K562 (cell line): ENCODE data around the gene VPS13D. TPM values are rescaled to one million over a fixed set of nuclear protein-coding genes. Genes with fewer than 3 reads are reported as not detected.

Source experiments
- BHLHE40 ChIP-seq: IDR thresholded peaks from 2 replicates; pipeline ENCODE4 v1.6.1; 2011; ENCODE audit warnings: low read length, improper control_type of control experiment
- ESRRB ChIP-seq: fragments of 250-450 bp; sonication (Bioruptor Pico); IDR thresholded peaks from 2 replicates; pipeline ENCODE4 v1.5.0; 2020; ENCODE audit warnings: mild to moderate bottlenecking, moderate library complexity, borderline replicate concordance
- HINFP ChIP-seq: fragments of 450-650 bp; conservative IDR thresholded peaks from 2 replicates; pipeline ENCODE4 v1.6.1; 2016; ENCODE audit warnings: missing genetic modification characterization, low read depth, mild to moderate bottlenecking, control low read depth, missing compliant biosample characterization
- MAFG ChIP-seq: fragments of 450-650 bp; conservative IDR thresholded peaks from 2 replicates; pipeline ENCODE4 v1.6.1; 2016; ENCODE audit warnings: missing genetic modification characterization, missing compliant biosample characterization
- MAZ ChIP-seq, 2 experiments: fragments of 450-650 bp in 1 of 2; sonication (generic) in 1 of 2; formaldehyde crosslinking; IDR thresholded peaks in 1 of 2; conservative IDR thresholded peaks in 1 of 2; 2 replicates each; pipeline versions ENCODE4 v1.4.0 to v1.5.0; 2020; ENCODE audit warnings: mild to moderate bottlenecking in 1 of 2, missing genetic modification reagents in 1 of 2
- ZNF431 ChIP-seq: sonication (generic); formaldehyde crosslinking; IDR thresholded peaks from 2 replicates; pipeline ENCODE4 v1.8.0; 2022; ENCODE audit warnings: mild to moderate bottlenecking, missing genetic modification reagents
- polyA plus RNA-seq, 8 experiments: library from polyadenylated mRNA; depleted of rRNA in 4 of 8; stranded (reverse) in 5 of 8; unstranded in 3 of 8; fragments of >200 nt; fragmentation: Nextera tagmentation in 2 of 8; fragmentation: Illumina TruSeq in 1 of 8; extraction: Ambion mirVana in 2 of 8; extraction: Trizol in 1 of 8; gene quantifications; 2 replicates each; pipeline versions ENCODE4 v1.2.1 to v1.2.3, GENCODE V29; 2011 to 2014; ENCODE audit warnings: inconsistent platforms in 1 of 8, missing spikeins in 1 of 8
- total RNA-seq, 7 experiments: library from RNA; depleted of rRNA in 6 of 7; stranded (reverse); fragments of >200 nt in 6 of 7; fragmentation: Illumina TruSeq in 2 of 7; extraction: Trizol in 2 of 7; gene quantifications; 2 replicates each; pipeline versions ENCODE4 v1.2.1 to v1.2.3, GENCODE V29; 2011 to 2021; ENCODE audit warnings: low replicate concordance in 1 of 7
- TF ChIP-seq, protein P1 (sequence below): fragments of 450-650 bp; IDR thresholded peaks from 2 replicates; pipeline ENCODE4 v1.6.1; 2016; ENCODE audit warnings: mild to moderate bottlenecking, moderate library complexity
- TF ChIP-seq, protein P2 (sequence below): IDR thresholded peaks from 3 replicates; pipeline ENCODE4 v1.6.1; 2011; ENCODE audit warnings: borderline replicate concordance, mild to moderate bottlenecking, moderate library complexity; ENCODE audit not compliant: insufficient read length; ENCODE audit errors: extremely low read depth

VPS13D gene
- total and polyA plus RNA-seq, 9 of the 15 experiments (the other 6 are each of a cell fraction or from before 2014, with no cell fraction given) = 6.1 to 51.5 (median 38.5) TPM

- TF ChIP-seq, protein P1, sequence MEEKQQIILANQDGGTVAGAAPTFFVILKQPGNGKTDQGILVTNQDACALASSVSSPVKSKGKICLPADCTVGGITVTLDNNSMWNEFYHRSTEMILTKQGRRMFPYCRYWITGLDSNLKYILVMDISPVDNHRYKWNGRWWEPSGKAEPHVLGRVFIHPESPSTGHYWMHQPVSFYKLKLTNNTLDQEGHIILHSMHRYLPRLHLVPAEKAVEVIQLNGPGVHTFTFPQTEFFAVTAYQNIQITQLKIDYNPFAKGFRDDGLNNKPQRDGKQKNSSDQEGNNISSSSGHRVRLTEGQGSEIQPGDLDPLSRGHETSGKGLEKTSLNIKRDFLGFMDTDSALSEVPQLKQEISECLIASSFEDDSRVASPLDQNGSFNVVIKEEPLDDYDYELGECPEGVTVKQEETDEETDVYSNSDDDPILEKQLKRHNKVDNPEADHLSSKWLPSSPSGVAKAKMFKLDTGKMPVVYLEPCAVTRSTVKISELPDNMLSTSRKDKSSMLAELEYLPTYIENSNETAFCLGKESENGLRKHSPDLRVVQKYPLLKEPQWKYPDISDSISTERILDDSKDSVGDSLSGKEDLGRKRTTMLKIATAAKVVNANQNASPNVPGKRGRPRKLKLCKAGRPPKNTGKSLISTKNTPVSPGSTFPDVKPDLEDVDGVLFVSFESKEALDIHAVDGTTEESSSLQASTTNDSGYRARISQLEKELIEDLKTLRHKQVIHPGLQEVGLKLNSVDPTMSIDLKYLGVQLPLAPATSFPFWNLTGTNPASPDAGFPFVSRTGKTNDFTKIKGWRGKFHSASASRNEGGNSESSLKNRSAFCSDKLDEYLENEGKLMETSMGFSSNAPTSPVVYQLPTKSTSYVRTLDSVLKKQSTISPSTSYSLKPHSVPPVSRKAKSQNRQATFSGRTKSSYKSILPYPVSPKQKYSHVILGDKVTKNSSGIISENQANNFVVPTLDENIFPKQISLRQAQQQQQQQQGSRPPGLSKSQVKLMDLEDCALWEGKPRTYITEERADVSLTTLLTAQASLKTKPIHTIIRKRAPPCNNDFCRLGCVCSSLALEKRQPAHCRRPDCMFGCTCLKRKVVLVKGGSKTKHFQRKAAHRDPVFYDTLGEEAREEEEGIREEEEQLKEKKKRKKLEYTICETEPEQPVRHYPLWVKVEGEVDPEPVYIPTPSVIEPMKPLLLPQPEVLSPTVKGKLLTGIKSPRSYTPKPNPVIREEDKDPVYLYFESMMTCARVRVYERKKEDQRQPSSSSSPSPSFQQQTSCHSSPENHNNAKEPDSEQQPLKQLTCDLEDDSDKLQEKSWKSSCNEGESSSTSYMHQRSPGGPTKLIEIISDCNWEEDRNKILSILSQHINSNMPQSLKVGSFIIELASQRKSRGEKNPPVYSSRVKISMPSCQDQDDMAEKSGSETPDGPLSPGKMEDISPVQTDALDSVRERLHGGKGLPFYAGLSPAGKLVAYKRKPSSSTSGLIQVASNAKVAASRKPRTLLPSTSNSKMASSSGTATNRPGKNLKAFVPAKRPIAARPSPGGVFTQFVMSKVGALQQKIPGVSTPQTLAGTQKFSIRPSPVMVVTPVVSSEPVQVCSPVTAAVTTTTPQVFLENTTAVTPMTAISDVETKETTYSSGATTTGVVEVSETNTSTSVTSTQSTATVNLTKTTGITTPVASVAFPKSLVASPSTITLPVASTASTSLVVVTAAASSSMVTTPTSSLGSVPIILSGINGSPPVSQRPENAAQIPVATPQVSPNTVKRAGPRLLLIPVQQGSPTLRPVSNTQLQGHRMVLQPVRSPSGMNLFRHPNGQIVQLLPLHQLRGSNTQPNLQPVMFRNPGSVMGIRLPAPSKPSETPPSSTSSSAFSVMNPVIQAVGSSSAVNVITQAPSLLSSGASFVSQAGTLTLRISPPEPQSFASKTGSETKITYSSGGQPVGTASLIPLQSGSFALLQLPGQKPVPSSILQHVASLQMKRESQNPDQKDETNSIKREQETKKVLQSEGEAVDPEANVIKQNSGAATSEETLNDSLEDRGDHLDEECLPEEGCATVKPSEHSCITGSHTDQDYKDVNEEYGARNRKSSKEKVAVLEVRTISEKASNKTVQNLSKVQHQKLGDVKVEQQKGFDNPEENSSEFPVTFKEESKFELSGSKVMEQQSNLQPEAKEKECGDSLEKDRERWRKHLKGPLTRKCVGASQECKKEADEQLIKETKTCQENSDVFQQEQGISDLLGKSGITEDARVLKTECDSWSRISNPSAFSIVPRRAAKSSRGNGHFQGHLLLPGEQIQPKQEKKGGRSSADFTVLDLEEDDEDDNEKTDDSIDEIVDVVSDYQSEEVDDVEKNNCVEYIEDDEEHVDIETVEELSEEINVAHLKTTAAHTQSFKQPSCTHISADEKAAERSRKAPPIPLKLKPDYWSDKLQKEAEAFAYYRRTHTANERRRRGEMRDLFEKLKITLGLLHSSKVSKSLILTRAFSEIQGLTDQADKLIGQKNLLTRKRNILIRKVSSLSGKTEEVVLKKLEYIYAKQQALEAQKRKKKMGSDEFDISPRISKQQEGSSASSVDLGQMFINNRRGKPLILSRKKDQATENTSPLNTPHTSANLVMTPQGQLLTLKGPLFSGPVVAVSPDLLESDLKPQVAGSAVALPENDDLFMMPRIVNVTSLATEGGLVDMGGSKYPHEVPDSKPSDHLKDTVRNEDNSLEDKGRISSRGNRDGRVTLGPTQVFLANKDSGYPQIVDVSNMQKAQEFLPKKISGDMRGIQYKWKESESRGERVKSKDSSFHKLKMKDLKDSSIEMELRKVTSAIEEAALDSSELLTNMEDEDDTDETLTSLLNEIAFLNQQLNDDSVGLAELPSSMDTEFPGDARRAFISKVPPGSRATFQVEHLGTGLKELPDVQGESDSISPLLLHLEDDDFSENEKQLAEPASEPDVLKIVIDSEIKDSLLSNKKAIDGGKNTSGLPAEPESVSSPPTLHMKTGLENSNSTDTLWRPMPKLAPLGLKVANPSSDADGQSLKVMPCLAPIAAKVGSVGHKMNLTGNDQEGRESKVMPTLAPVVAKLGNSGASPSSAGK = no peak; the same call in 1 of the 2 replicates
- TF ChIP-seq, protein P2, sequence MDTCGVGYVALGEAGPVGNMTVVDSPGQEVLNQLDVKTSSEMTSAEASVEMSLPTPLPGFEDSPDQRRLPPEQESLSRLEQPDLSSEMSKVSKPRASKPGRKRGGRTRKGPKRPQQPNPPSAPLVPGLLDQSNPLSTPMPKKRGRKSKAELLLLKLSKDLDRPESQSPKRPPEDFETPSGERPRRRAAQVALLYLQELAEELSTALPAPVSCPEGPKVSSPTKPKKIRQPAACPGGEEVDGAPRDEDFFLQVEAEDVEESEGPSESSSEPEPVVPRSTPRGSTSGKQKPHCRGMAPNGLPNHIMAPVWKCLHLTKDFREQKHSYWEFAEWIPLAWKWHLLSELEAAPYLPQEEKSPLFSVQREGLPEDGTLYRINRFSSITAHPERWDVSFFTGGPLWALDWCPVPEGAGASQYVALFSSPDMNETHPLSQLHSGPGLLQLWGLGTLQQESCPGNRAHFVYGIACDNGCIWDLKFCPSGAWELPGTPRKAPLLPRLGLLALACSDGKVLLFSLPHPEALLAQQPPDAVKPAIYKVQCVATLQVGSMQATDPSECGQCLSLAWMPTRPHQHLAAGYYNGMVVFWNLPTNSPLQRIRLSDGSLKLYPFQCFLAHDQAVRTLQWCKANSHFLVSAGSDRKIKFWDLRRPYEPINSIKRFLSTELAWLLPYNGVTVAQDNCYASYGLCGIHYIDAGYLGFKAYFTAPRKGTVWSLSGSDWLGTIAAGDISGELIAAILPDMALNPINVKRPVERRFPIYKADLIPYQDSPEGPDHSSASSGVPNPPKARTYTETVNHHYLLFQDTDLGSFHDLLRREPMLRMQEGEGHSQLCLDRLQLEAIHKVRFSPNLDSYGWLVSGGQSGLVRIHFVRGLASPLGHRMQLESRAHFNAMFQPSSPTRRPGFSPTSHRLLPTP = no peak
- TF ChIP-seq ESRRB (CRISPR knock-in tag) (no peak), HINFP (tag) (peak; percentile 40; the same call in 1 of the 2 replicates), MAZ (CRISPR knock-in tag; conservative IDR thresholded peaks at IDR 0.05 in 1 of 2, IDR thresholded peaks at IDR 0.05 in 1 of 2) (peak in 1 of 2 experiments; percentile 75; a peak in 2 of 4 replicates), MAFG (tag) (no peak), ZNF431 (CRISPR knock-in tag) (no peak), BHLHE40 (no peak)
These were observed 20.9 kb upstream of the VPS13D start (continued) for GRCh38 chr1:12208764-12209494.
